GM12878 (cell line): Measurements from ENCODE around the gene IFNG-AS1. TPM values are rescaled to one million over a fixed set of nuclear protein-coding genes. Genes with fewer than 3 reads are reported as not detected.

Source experiments
- ATAC-seq: fragments of 200-7000 bp; cut with Tn5 transposase; 3 replicates; pipeline ENCODE4 v1.9.1; 2020; ENCODE audit warnings: mild to moderate bottlenecking, moderate library complexity
- BruUV-seq: library from RNA; stranded (reverse); fragments of 400-500 nt; replicated peaks from 2 replicates; lab custom pipeline; 2021; lab: Mats Ljungman, UMichigan
- CTCF ChIA-PET: fragments of 300-600 bp; sonication (Branson Sonifier 250); formaldehyde crosslinking; extraction: SDS; loops from one replicate; lab custom pipeline; 2021; ENCODE audit warnings: inconsistent platforms; lab: Yijun Ruan, JAX
- POLR2A ChIA-PET: fragments of 350-600 bp; formaldehyde crosslinking; extraction: SDS; loops from one replicate; lab custom pipeline; 2021; ENCODE audit warnings: inconsistent platforms; lab: Charles Lee
- RAD21 ChIA-PET: fragments of 300-600 bp; sonication (Branson Sonifier 250); formaldehyde crosslinking; loops from one replicate; lab custom pipeline; 2023; ENCODE audit warnings: antibody characterized with exemption; ENCODE audit not compliant: unreplicated experiment; lab: Charles Lee
- SMC1A ChIA-PET: fragments of 300-600 bp; sonication (Branson Sonifier 250); formaldehyde crosslinking; loops from one replicate; lab custom pipeline; 2023; ENCODE audit not compliant: unreplicated experiment, uncharacterized antibody; lab: Charles Lee
- DNase-seq: peaks from one replicate; pipeline ENCODE4 v3.0.0-alpha.2; 2011; ENCODE audit warnings: low read depth, low spot score
- FAIRE-seq: peaks from 3 replicates; lab custom pipeline; 2011; peaks lifted over from hg19 to GRCh38; lab: Jason Lieb, UNC
- H2AFZ ChIP-seq: 2 replicates; pipeline ENCODE4 v1.6.0; 2011; ENCODE audit warnings: low read depth, low read length, control low read depth; ENCODE audit not compliant: control insufficient read depth
- H3K27ac ChIP-seq: 2 replicates; pipeline ENCODE4 v1.5.1; 2011; ENCODE audit warnings: control low read depth; ENCODE audit not compliant: control insufficient read depth, insufficient read depth
- H3K27me3 ChIP-seq, 2 experiments: replicated peaks in 1 of 2; 2 replicates each; pipeline versions ENCODE4 v1.6.0 to v1.6.1; 2011; ENCODE audit warnings: low read length in 1 of 2; ENCODE audit not compliant: control insufficient read depth in 2 of 2, insufficient read depth in 2 of 2
- H3K36me3 ChIP-seq, 2 experiments: 2 replicates each; pipeline ENCODE4 v1.5.1; 2011; ENCODE audit warnings: low read length in 1 of 2; ENCODE audit not compliant: control insufficient read depth in 2 of 2, insufficient read depth in 2 of 2
- H3K4me1 ChIP-seq: 2 replicates; pipeline ENCODE4 v1.6.1; 2011; ENCODE audit warnings: mild to moderate bottlenecking, low read length, moderate library complexity, mixed read lengths; ENCODE audit not compliant: control insufficient read depth, insufficient read depth
- H3K4me2 ChIP-seq: 2 replicates; pipeline ENCODE4 v1.6.0; 2011; ENCODE audit warnings: control low read depth; ENCODE audit not compliant: control insufficient read depth, insufficient read depth
- H3K4me3 ChIP-seq: fragments of 200-600 bp; sonication (generic); 2 replicates; pipeline ENCODE4 v1.5.1; 2016
- H3K79me2 ChIP-seq: 2 replicates; pipeline ENCODE4 v1.6.0; 2011; ENCODE audit warnings: low read length; ENCODE audit not compliant: control insufficient read depth, insufficient read depth
- H3K9ac ChIP-seq: 2 replicates; pipeline ENCODE4 v1.8.0; 2011; ENCODE audit warnings: low read length, control low read depth, mixed read lengths; ENCODE audit not compliant: control insufficient read depth, insufficient read depth
- H3K9me3 ChIP-seq: replicated peaks from 3 replicates; pipeline ENCODE4 v1.5.1; 2011; ENCODE audit warnings: mild to moderate bottlenecking, low read length; ENCODE audit not compliant: control insufficient read depth, insufficient read depth
- H4K20me1 ChIP-seq: 2 replicates; pipeline ENCODE4 v1.6.0; 2011; ENCODE audit not compliant: control insufficient read depth, insufficient read depth
- ATF2 ChIP-seq: IDR thresholded peaks from 2 replicates; pipeline ENCODE4 v1.6.1; 2012; ENCODE audit warnings: low read length, inconsistent platforms
- NBN ChIP-seq: fragments of 450-650 bp; IDR thresholded peaks from 2 replicates; pipeline ENCODE4 v1.6.1; 2016
- NFXL1 ChIP-seq: fragments of 450-650 bp; IDR thresholded peaks from 2 replicates; pipeline ENCODE4 v1.6.1; 2017; ENCODE audit warnings: antibody characterized with exemption, mild to moderate bottlenecking, borderline replicate concordance
- RUNX3 ChIP-seq: IDR thresholded peaks from 2 replicates; pipeline ENCODE4 v1.6.1; 2012; ENCODE audit warnings: low read length, inconsistent platforms
- ZBTB40 ChIP-seq: fragments of 450-650 bp; IDR thresholded peaks from 2 replicates; pipeline ENCODE4 v1.6.1; 2016; ENCODE audit warnings: mild to moderate bottlenecking, moderate library complexity, borderline replicate concordance
- WGBS: methylation state at CpG from one replicate; pipeline ENCODE4 v1.1.6; 2016; ENCODE audit warnings: low lambda C conversion rate; ENCODE audit not compliant: insufficient replicate concordance, insufficient coverage; ENCODE audit errors: missing lambda C conversion rate; 5-methylcytosine and 5-hydroxymethylcytosine counted together
- in situ Hi-C: fragments of 300-500 bp; cut with MboI; formaldehyde crosslinking; loops from 9 replicates; pipeline ENCODE4 v1.14.3; 2018; ENCODE audit warnings: mixed read lengths
- intact Hi-C: fragments of 100-400 bp; cut with micrococcal nuclease; formaldehyde crosslinking; loops from one replicate; pipeline ENCODE4 v1.14.2; 2022; ENCODE audit not compliant: unreplicated experiment
- polyA plus RNA-seq, 11 experiments: library from polyadenylated mRNA; depleted of rRNA in 4 of 11; unstranded in 6 of 11; stranded (reverse) in 5 of 11; fragments of >200 nt; fragmentation: Nextera tagmentation in 4 of 11; fragmentation: Illumina TruSeq in 1 of 11; extraction: Ambion mirVana in 4 of 11; extraction: Trizol in 1 of 11; gene quantifications; 1 replicate in 1 of 11; 2 replicates in 10 of 11; pipeline versions ENCODE4 v1.2.1 to v1.2.3, GENCODE V29; 2011 to 2016; ENCODE audit warnings: inconsistent platforms in 2 of 11, missing spikeins in 2 of 11, low read depth in 1 of 11
- total RNA-seq, 4 experiments: library from RNA; depleted of rRNA in 3 of 4; stranded (reverse); fragments of >200 nt in 3 of 4; fragmentation: Illumina TruSeq in 1 of 4; extraction: Trizol in 1 of 4; gene quantifications; 2 replicates each; pipeline versions ENCODE4 v1.2.1 to v1.2.3, GENCODE V29; 2013 to 2021

Gene IFNG-AS1
- total and polyA plus RNA-seq, 10 of the 15 experiments (the other 5 are each of a cell fraction or from before 2014, with no cell fraction given), result 0.40 to 1.9 (median 1.3) TPM

- TF ChIP-seq ZBTB40, result no peak
- no peak for TF ChIP-seq ATF2
- TF ChIP-seq NFXL1, result no peak
Measured at GRCh38 chr12:68007466-68007865, 18.2 kb downstream of the IFNG-AS1 start (continued).

DNA sequence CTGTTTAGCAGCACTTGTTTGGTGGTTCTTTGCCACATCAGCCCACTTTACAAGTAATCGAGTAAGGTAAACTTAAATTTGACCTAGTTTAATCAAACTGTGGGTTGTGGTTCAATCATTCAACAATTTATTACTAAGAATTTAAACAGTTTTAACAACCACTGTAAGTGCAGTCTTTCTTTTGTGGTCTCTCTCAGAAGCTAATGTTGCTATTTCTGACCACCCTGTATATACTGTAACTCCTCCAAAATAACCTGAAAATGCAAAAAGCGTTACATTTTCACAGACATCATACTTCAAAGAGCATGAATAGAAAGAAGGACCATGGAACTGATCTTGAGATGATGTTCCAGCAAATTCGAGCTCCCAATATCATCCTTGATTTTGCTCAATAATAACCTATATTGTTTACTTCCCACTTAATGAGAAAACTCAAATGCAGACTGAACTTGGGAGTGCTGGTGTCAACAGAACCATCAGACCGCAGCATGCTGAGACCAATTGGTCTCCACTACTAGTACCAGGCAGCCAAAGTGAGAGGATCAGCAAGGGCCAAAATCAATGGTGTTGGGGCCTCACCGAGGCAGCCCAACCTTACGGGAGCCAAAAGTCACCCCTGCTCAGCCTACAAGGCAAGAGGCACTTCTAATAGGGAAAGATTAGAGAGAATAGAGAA is 22.1 kb downstream of the IFNG-AS1 start:
- RAD21 ChIA-PET, result interaction anchor here (1.2 to 1.8 kb wide), 2 partner anchors 10 to 148 kb away, joined by 4 read pairs; partner anchors contain the start of gene IFNG
- no peak overlapping the region for H3K9ac ChIP-seq
- H3K9me3 ChIP-seq, result no peaks in the 10 kb centered on the region
- CTCF ChIA-PET, result interaction anchor here (0.8 to 2.9 kb wide), 6 partner anchors 8 to 30 kb away, joined by 3 to 13 read pairs (median 7); no protein-coding TSS in a partner anchor
- 76% methylated on average over 6 of the region's 6 CpGs for WGBS
- DNase-seq (no peak), FAIRE-seq (no peak), ATAC-seq (no peak)
- H4K20me1 ChIP-seq, result no peaks in the 10 kb centered on the region
- no TSS peak for BruUV-seq
- H3K79me2 ChIP-seq, result no peaks in the 10 kb centered on the region
- TF ChIP-seq RUNX3, result peak; percentile 49; the same call in 1 of the 2 replicates
- TF ChIP-seq NBN, result no peak
- intact Hi-C loops, result no loop called here
- no peaks in the 10 kb centered on the region for H3K36me3 ChIP-seq
- SMC1A ChIA-PET, result interaction anchor here (0.6 to 2.2 kb wide), 12 partner anchors 10 to 658 kb away, joined by 3 to 17 read pairs (median 4); partner anchors contain the start of genes IFNG and IFNG-AS1
- H3K4me2 ChIP-seq, result no peak overlapping the region
- no peak overlapping the region for H2AFZ ChIP-seq
- no peak overlapping the region for H3K4me3 ChIP-seq
- no peak overlapping the region for H3K27ac ChIP-seq
- POLR2A ChIA-PET, result interaction anchor here (1.3 to 1.8 kb wide), 2 partner anchors 8 to 11 kb away, joined by 4 to 7 read pairs; no protein-coding TSS in a partner anchor
- in situ Hi-C loops, result no loop called here
- H3K27me3 ChIP-seq, result no peaks in the 10 kb centered on the region
- H3K4me1 ChIP-seq, result peaks cover 4% of the 10 kb centered on the region; the same call in 1 of the 2 replicates
